HepG2 (cell line): ENCODE results near the gene UBE2E1. TPM values are rescaled to one million over a fixed set of nuclear protein-coding genes. Genes with fewer than 3 reads are reported as not detected.

Experiments
- RFXANK ChIP-seq: IDR thresholded peaks from 2 replicates; pipeline ENCODE4 v1.6.1; 2016
- TEAD3 ChIP-seq: optimal IDR thresholded peaks from 2 replicates; pipeline ENCODE3; 2016; ENCODE audit warnings: borderline replicate concordance
- ZNF407 ChIP-seq: sonication (generic); formaldehyde crosslinking; IDR thresholded peaks from one replicate; pipeline ENCODE4 v1.5.1; 2020; ENCODE audit warnings: mild to moderate bottlenecking, missing genetic modification reagents; ENCODE audit errors: not compliant biosample characterization
- ZNF709 ChIP-seq: sonication (generic); formaldehyde crosslinking; IDR thresholded peaks from 2 replicates; pipeline ENCODE4 v1.5.0; 2020; ENCODE audit warnings: mild to moderate bottlenecking, missing genetic modification reagents
- ZSCAN20 ChIP-seq: sonication (generic); formaldehyde crosslinking; IDR thresholded peaks from 2 replicates; pipeline ENCODE4 v1.4.0; 2020; ENCODE audit warnings: missing genetic modification reagents, mild to moderate bottlenecking, borderline replicate concordance
- polyA plus RNA-seq, 8 experiments: library from polyadenylated mRNA; depleted of rRNA in 3 of 8; stranded (reverse) in 7 of 8; unstranded in 1 of 8; fragments of >200 nt; fragmentation: Illumina TruSeq in 4 of 8; extraction: Trizol in 4 of 8; gene quantifications; 2 replicates each; pipeline versions ENCODE4 v1.2.1 to v1.2.3, GENCODE V29; 2011 to 2016; ENCODE audit warnings: low read depth in 4 of 8, missing spikeins in 1 of 8, mixed read lengths in 1 of 8; ENCODE audit not compliant: insufficient read depth in 1 of 8
- total RNA-seq, 5 experiments: library from RNA; depleted of rRNA; stranded (reverse); fragments of >200 nt; fragmentation: Illumina TruSeq; extraction: Trizol; gene quantifications; 2 replicates each; pipeline ENCODE4 v1.2.3, GENCODE V29; 2016; ENCODE audit warnings: low read depth in 1 of 5
- TF ChIP-seq, protein P1 (sequence below): sonication (generic); formaldehyde crosslinking; IDR thresholded peaks from 2 replicates; pipeline ENCODE4; 2020; ENCODE audit warnings: missing genetic modification reagents, mild to moderate bottlenecking, borderline replicate concordance
- TF ChIP-seq, protein P2 (sequence below): sonication (generic); formaldehyde crosslinking; IDR thresholded peaks from 2 replicates; pipeline ENCODE4 v1.9.0; 2021; ENCODE audit warnings: missing genetic modification reagents, borderline replicate concordance

UBE2E1 gene
- total and polyA plus RNA-seq, 2 of the 13 experiments (the other 11 are each of a cell fraction or from before 2014, with no cell fraction given), result 55.4 to 61.8 TPM

DNA sequence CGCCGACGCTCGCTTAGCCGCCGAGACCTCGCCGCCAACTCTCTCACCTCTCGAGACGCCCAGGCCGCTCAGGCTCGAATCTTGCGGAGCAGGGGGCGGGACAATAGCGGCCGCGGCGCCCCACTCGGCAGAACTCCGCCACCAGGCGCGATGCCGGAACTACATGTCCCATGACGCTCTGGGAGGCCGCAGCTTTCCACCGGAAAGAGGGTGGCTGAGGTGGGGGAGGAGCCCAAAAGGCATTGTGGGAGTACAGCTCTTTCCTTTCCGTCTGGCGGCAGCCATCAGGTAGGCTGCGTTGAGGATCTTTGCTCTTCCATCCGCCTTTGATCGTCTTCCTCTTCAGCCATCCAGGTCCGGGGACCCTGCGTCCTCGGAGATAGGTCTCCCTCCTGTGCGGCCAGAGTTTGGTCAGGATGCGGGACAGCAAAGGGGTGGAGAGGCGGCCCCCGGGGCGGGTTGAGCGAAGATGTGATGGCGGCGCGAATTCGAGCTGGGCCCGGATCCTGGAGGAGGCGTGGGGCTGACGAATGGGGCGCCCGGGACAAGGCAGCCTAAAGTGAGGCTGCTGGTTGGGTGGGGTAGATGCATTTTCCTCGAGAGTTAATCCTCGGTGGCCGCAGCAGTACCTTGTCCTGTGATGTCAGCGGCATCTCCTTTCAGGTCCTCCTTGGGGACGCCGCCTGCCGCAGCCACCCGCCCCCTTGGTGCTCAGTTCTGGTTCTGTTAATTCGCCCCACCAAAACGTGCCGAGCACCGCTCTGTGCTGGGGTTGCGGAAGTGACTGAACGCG, 111.3 kb downstream of the UBE2E1 start, which contains the start of the genes NKIRAS1 and RPL15 (continued):
- TF ChIP-seq ZSCAN20 (CRISPR knock-in tag) (no peak), RFXANK (CRISPR knock-in tag) (no peak), ZNF407 (CRISPR knock-in tag) (peak; percentile 53), TEAD3 (CRISPR knock-in tag) (peak; percentile 90), ZNF709 (CRISPR knock-in tag) (peak; percentile 49; the same call in 1 of the 2 replicates)
- TF ChIP-seq, protein P1, sequence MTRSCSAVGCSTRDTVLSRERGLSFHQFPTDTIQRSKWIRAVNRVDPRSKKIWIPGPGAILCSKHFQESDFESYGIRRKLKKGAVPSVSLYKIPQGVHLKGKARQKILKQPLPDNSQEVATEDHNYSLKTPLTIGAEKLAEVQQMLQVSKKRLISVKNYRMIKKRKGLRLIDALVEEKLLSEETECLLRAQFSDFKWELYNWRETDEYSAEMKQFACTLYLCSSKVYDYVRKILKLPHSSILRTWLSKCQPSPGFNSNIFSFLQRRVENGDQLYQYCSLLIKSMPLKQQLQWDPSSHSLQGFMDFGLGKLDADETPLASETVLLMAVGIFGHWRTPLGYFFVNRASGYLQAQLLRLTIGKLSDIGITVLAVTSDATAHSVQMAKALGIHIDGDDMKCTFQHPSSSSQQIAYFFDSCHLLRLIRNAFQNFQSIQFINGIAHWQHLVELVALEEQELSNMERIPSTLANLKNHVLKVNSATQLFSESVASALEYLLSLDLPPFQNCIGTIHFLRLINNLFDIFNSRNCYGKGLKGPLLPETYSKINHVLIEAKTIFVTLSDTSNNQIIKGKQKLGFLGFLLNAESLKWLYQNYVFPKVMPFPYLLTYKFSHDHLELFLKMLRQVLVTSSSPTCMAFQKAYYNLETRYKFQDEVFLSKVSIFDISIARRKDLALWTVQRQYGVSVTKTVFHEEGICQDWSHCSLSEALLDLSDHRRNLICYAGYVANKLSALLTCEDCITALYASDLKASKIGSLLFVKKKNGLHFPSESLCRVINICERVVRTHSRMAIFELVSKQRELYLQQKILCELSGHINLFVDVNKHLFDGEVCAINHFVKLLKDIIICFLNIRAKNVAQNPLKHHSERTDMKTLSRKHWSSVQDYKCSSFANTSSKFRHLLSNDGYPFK (CRISPR knock-in tag), result peak; percentile 68; the same call in 1 of the 2 replicates
- TF ChIP-seq, protein P2, sequence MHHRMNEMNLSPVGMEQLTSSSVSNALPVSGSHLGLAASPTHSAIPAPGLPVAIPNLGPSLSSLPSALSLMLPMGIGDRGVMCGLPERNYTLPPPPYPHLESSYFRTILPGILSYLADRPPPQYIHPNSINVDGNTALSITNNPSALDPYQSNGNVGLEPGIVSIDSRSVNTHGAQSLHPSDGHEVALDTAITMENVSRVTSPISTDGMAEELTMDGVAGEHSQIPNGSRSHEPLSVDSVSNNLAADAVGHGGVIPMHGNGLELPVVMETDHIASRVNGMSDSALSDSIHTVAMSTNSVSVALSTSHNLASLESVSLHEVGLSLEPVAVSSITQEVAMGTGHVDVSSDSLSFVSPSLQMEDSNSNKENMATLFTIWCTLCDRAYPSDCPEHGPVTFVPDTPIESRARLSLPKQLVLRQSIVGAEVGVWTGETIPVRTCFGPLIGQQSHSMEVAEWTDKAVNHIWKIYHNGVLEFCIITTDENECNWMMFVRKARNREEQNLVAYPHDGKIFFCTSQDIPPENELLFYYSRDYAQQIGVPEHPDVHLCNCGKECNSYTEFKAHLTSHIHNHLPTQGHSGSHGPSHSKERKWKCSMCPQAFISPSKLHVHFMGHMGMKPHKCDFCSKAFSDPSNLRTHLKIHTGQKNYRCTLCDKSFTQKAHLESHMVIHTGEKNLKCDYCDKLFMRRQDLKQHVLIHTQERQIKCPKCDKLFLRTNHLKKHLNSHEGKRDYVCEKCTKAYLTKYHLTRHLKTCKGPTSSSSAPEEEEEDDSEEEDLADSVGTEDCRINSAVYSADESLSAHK, result 0 out of 2 replicates have a peak, but pooled peaks have one; percentile 85
